ENCODE measurements around the gene IFI44L. TPM values are rescaled to one million over a fixed set of nuclear protein-coding genes. Genes with fewer than 3 reads are reported as not detected.

IFI44L gene
- 100 to 1,000 TPM in 1 of 2 donors, 1 to 10 TPM in 1; 8.4 to 120 TPM for total RNA-seq

GRCh38 chr1:78619803-78620579 lies at the start of gene IFI44L:
IFI44L (plus strand) TSS chr1:78620448; CDS start chr1:78627916, 7,468 bp downstream.
- Mint-ChIP-seq H3K9me3 (no peaks in the 10 kb centered on the region), H3K27ac (peak within 1 kb of the TSS; percentile 93 to 96), H3K36me3 (peaks cover 12 to 38% of the 10 kb centered on the region in 2 donors)
- DNase-seq (ENCODE audit: low spot score in 2 of 2) (peak; percentile 54 to 61), ATAC-seq (peak; percentile 53 to 66)

- ATAC-seq (no peak), DNase-seq (ENCODE audit: low spot score in 2 of 2) (no peak)
Measured at GRCh38 chr1:78570539-78570938, 49.7 kb upstream of the IFI44L start.

GRCh38 chr1:78577257-78578100 lies 42.8 kb upstream of the IFI44L start:
- DNase-seq (ENCODE audit: low spot score in 2 of 2) = no peak
- Mint-ChIP-seq H3K36me3 (no peaks in the 10 kb centered on the region), H3K27ac (no peak overlapping the region), H3K9me3 (no peaks in the 10 kb centered on the region)
- no peak for ATAC-seq

More at GRCh38 chr1:78570539-78570938, 49.7 kb upstream of the IFI44L start:
- no peaks in the 10 kb centered on the region for H3K9me3 Mint-ChIP-seq
- H3K36me3 Mint-ChIP-seq = no peaks in the 10 kb centered on the region
- no peak overlapping the region for H3K27ac Mint-ChIP-seq

- Mint-ChIP-seq H3K36me3 (no peaks in the 10 kb centered on the region), H3K27ac (no peak overlapping the region), H3K9me3 (no peaks in the 10 kb centered on the region)
- ATAC-seq = no peak
- DNase-seq (ENCODE audit: low spot score in 2 of 2) = no peak
Measured at GRCh38 chr1:78586572-78586971, 33.7 kb upstream of the IFI44L start.

- ATAC-seq = no peak
- no peaks in the 10 kb centered on the region for H3K36me3 Mint-ChIP-seq
- H3K27ac Mint-ChIP-seq = no peak overlapping the region
- no peak for DNase-seq (ENCODE audit: low spot score in 2 of 2)
- no peaks in the 10 kb centered on the region for H3K9me3 Mint-ChIP-seq
Measured at GRCh38 chr1:78587211-78587610, 33.0 kb upstream of the IFI44L start.

GRCh38 chr1:78591971-78592370 lies 28.3 kb upstream of the IFI44L start:
- Mint-ChIP-seq H3K36me3 (no peaks in the 10 kb centered on the region), H3K27ac (no peak overlapping the region), H3K9me3 (no peaks in the 10 kb centered on the region)
- ATAC-seq = no peak
- no peak for DNase-seq (ENCODE audit: low spot score in 2 of 2)

- Mint-ChIP-seq H3K36me3 (no peaks in the 10 kb centered on the region), H3K27ac (no peak overlapping the region), H3K9me3 (no peaks in the 10 kb centered on the region)
- no peak for ATAC-seq
- no peak for DNase-seq (ENCODE audit: low spot score in 2 of 2)
Measured at GRCh38 chr1:78599294-78599693, 21.0 kb upstream of the IFI44L start.

GRCh38 chr1:78601068-78601467 lies 19.2 kb upstream of the IFI44L start:
- ATAC-seq (no peak), DNase-seq (ENCODE audit: low spot score in 2 of 2) (no peak)
- Mint-ChIP-seq H3K27ac (no peak overlapping the region), H3K36me3 (no peaks in the 10 kb centered on the region), H3K9me3 (no peaks in the 10 kb centered on the region)

- ATAC-seq (no peak), DNase-seq (ENCODE audit: low spot score in 2 of 2) (no peak)
- Mint-ChIP-seq H3K36me3 (no peaks in the 10 kb centered on the region), H3K27ac (no peak overlapping the region), H3K9me3 (no peaks in the 10 kb centered on the region)
Measured at GRCh38 chr1:78603206-78603605, 17.0 kb upstream of the IFI44L start.

- DNase-seq (ENCODE audit: low spot score in 2 of 2) = no peak
- no peaks in the 10 kb centered on the region for H3K36me3 Mint-ChIP-seq
- no peak for ATAC-seq
- no peaks in the 10 kb centered on the region for H3K9me3 Mint-ChIP-seq
- H3K27ac Mint-ChIP-seq = no peak overlapping the region
Measured at GRCh38 chr1:78604643-78605042, 15.6 kb upstream of the IFI44L start.

GRCh38 chr1:78606274-78606673 lies 14.0 kb upstream of the IFI44L start:
- H3K27ac Mint-ChIP-seq = no peak overlapping the region
- ATAC-seq = no peak
- H3K36me3 Mint-ChIP-seq = no peaks in the 10 kb centered on the region

GRCh38 chr1:78607334-78607927 lies 12.8 kb upstream of the IFI44L start:
- ATAC-seq (no peak), DNase-seq (ENCODE audit: low spot score in 2 of 2) (no peak)
- H3K36me3 Mint-ChIP-seq = no peaks in the 10 kb centered on the region
- H3K27ac Mint-ChIP-seq = no peak overlapping the region
- H3K9me3 Mint-ChIP-seq = no peaks in the 10 kb centered on the region

More at GRCh38 chr1:78606274-78606673, 14.0 kb upstream of the IFI44L start:
- no peaks in the 10 kb centered on the region for H3K9me3 Mint-ChIP-seq
- DNase-seq (ENCODE audit: low spot score in 2 of 2) = no peak

- H3K27ac Mint-ChIP-seq = peak overlapping the region in 1 of 2 donors; percentile 18
- no peak for ATAC-seq
Measured at GRCh38 chr1:78607944-78608343, 12.3 kb upstream of the IFI44L start.

GRCh38 chr1:78617615-78618026 lies 2.6 kb upstream of the IFI44L start:
- no peak overlapping the region for H3K27ac Mint-ChIP-seq
- DNase-seq (ENCODE audit: low spot score in 2 of 2) = peak; percentile 49 to 57

More at GRCh38 chr1:78607944-78608343, 12.3 kb upstream of the IFI44L start:
- no peak for DNase-seq (ENCODE audit: low spot score in 2 of 2)
- Mint-ChIP-seq H3K36me3 (no peaks in the 10 kb centered on the region), H3K9me3 (no peaks in the 10 kb centered on the region)

GRCh38 chr1:78619032-78619431 lies 1.2 kb upstream of the IFI44L start:
- DNase-seq (ENCODE audit: low spot score in 2 of 2) = no peak
- peak overlapping the region; percentile 93 to 96 for H3K27ac Mint-ChIP-seq

More at GRCh38 chr1:78617615-78618026, 2.6 kb upstream of the IFI44L start:
- peak; percentile 64 to 71 for ATAC-seq
- peaks cover 0 to 14% of the 10 kb centered on the region in 2 donors for H3K36me3 Mint-ChIP-seq
- H3K9me3 Mint-ChIP-seq = no peaks in the 10 kb centered on the region

GRCh38 chr1:78619446-78619802 lies 824 bp upstream of the IFI44L start:
- H3K36me3 Mint-ChIP-seq = peaks cover 6 to 32% of the 10 kb centered on the region in 2 donors
- ATAC-seq = peak; percentile 6 to 42
- no peaks in the 10 kb centered on the region for H3K9me3 Mint-ChIP-seq
- no peak for DNase-seq (ENCODE audit: low spot score in 2 of 2)
- H3K27ac Mint-ChIP-seq = peak overlapping the region; percentile 93 to 96

More at GRCh38 chr1:78619032-78619431, 1.2 kb upstream of the IFI44L start:
- no peaks in the 10 kb centered on the region for H3K9me3 Mint-ChIP-seq
- peaks cover 2 to 29% of the 10 kb centered on the region in 2 donors for H3K36me3 Mint-ChIP-seq
- ATAC-seq = no peak

GRCh38 chr1:78620666-78621065 lies 418 bp downstream of the IFI44L start:
- no peak for DNase-seq (ENCODE audit: low spot score in 2 of 2)
- Mint-ChIP-seq H3K9me3 (no peaks in the 10 kb centered on the region), H3K27ac (peak overlapping the region; percentile 93 to 96), H3K36me3 (peaks cover 12 to 38% of the 10 kb centered on the region in 2 donors)
- ATAC-seq = no peak
